ENCODE measurements around the gene DOCK8.

The DOCK8 gene

GRCh38 chr9:469672-470551 lies 255.2 kb downstream of the DOCK8 start:
- peak; percentile 96 for DNase-seq

GRCh38 chr9:470552-471194 lies 256.0 kb downstream of the DOCK8 start:
- peak; percentile 39 for DNase-seq

- no peak for DNase-seq
Observed at GRCh38 chr9:471320-471719, 256.7 kb downstream of the DOCK8 start.

- no peak for DNase-seq
Observed at GRCh38 chr9:472479-473075, 257.9 kb downstream of the DOCK8 start.

- DNase-seq, result no peak
Observed at GRCh38 chr9:477193-477592, 262.5 kb downstream of the DOCK8 start.

GRCh38 chr9:479304-479970 lies 264.8 kb downstream of the DOCK8 start:
- DNase-seq, result no peak

- DNase-seq, result no peak
Observed at GRCh38 chr9:479971-480350, 265.3 kb downstream of the DOCK8 start.

- no peak for DNase-seq
Observed at GRCh38 chr9:482739-483138, 268.1 kb downstream of the DOCK8 start.

- no peak for DNase-seq
Observed at GRCh38 chr9:486156-486555, 271.5 kb downstream of the DOCK8 start.

- no peak for DNase-seq
Observed at GRCh38 chr9:487429-487828, 272.8 kb downstream of the DOCK8 start.

- no peak for DNase-seq
Observed at GRCh38 chr9:488448-488847, 273.8 kb downstream of the DOCK8 start.

GRCh38 chr9:489198-490197 lies 274.8 kb downstream of the DOCK8 start:
- no peak for DNase-seq

GRCh38 chr9:494764-495163 lies 280.1 kb downstream of the DOCK8 start:
- no peak for DNase-seq

- no peak for DNase-seq
Observed at GRCh38 chr9:495739-496138, 281.1 kb downstream of the DOCK8 start.

GRCh38 chr9:503326-503725 lies 288.7 kb downstream of the DOCK8 start:
- DNase-seq, result no peak

- peak; percentile 81 for DNase-seq
Observed at GRCh38 chr9:503881-504852, 289.5 kb downstream of the DOCK8 start, which contains the start of gene KANK1. TSS of gene KANK1 (plus strand) at chr9:504695.

GRCh38 chr9:504921-505740 lies 290.5 kb downstream of the DOCK8 start:
- DNase-seq, result peak; percentile 23

- DNase-seq, result peak; percentile 22
Observed at GRCh38 chr9:505741-506059, 291.0 kb downstream of the DOCK8 start.

GRCh38 chr9:506281-506680 lies 291.6 kb downstream of the DOCK8 start:
- no peak for DNase-seq

GRCh38 chr9:511861-512260 lies 297.2 kb downstream of the DOCK8 start:
- DNase-seq, result no peak

Data from hematopoietic multipotent progenitor cell treated with erythropoietin and hydrocortisone succinate and interleukin-3 and kit ligand, for 4 days (in vitro differentiated cells).